ENCODE data around the gene CHGA.

Gene CHGA

GRCh38 chr14:92942976-92943710 is 20.2 kb downstream of the CHGA start:
- no peak for DNase-seq (ENCODE audit: low read depth in 2 of 2, low spot score in 1 of 2)

DNA sequence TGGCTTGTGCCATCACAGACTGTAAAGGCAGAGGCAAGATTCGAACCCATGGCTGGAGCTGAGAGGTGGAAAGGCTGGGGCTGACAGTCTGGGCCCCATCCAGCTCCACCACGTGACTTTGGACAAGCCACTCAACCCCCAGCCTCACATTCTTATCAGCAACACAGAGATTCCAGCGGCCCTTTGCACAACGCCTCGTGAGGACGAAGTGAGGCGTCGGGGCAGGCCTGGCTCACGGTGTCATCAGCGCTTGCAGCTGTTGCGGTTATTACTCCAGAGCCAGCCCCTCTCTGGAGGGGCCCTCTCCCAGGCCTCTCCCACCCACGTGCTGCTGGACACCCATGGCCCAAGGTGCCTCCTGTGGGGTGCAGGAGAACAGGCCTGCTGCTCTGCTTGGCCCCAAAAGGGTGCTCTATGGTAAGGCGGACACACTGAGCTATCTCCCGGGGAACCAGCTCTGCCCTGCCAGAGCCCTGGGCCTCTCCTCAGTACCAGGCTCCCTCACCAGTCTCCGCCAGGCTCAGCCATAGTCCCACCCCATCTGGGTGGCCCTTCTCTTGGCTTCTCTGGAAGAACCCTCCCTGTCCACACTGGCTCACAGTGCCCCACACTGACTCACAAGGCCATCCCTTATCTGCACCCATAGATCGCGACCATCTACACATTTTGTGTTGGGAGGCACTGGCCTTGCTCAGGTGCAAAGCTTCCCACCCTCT is 21.1 kb downstream of the CHGA start:
- DNase-seq (ENCODE audit: low read depth in 2 of 2, low spot score in 1 of 2) = no peak

GRCh38 chr14:92944976-92945375 is 22.0 kb downstream of the CHGA start:
- no peak for DNase-seq (ENCODE audit: low read depth in 2 of 2, low spot score in 1 of 2)

DNA sequence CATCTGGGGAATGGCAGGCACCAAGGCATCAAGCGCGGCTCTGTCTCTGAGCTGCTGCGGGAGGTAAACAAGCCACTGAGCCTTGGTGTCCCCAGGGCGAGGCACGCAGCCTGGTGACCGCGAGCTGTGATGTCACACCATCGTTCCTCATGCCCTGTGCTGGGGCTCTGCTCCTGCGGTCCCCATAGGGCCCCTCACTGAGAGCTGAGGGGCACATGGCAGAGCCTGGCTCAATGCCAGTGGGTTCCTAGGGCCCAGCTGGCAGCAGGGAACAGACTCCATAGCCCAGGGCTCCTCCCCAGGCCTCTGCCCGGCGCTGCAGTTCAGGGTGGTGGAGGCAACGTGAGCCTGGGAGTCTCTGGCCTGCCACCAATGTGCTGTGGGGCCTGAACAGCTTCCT is 22.6 kb downstream of the CHGA start:
- no peak for DNase-seq (ENCODE audit: low read depth in 2 of 2, low spot score in 1 of 2)

- DNase-seq (ENCODE audit: low read depth in 2 of 2, low spot score in 1 of 2) = no peak
Measured at GRCh38 chr14:92945959-92946846, 23.3 kb downstream of the CHGA start.

- no peak for DNase-seq (ENCODE audit: low read depth in 2 of 2, low spot score in 1 of 2)
Measured at GRCh38 chr14:92946847-92947545, 24.0 kb downstream of the CHGA start.

DNA sequence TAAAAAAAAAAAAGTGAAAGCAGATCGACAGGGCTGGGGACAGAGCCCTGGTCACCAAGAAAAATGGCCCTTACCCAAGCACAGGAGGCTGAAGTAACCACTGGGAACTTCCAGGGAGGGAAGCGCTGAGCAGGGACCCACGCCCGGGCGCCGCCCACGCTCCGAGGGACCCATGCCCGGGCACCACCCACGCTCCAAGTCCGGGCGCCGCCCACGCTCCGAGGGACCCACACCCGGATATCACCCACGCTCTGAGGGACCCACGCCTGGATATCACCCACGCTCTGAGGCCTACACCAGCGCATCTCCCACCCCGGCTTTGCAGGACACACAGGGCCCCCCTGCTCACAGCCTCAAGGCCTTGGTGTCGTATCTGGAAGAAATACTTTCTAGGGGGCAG is 25.7 kb downstream of the CHGA start:
- no peak for DNase-seq (ENCODE audit: low read depth in 2 of 2, low spot score in 1 of 2)

- DNase-seq (ENCODE audit: low read depth in 2 of 2, low spot score in 1 of 2) = no peak
Measured at GRCh38 chr14:92949496-92950192, 26.7 kb downstream of the CHGA start.

- no peak for DNase-seq (ENCODE audit: low read depth in 2 of 2, low spot score in 1 of 2)
Measured at GRCh38 chr14:92950193-92950540, 27.2 kb downstream of the CHGA start.

DNA sequence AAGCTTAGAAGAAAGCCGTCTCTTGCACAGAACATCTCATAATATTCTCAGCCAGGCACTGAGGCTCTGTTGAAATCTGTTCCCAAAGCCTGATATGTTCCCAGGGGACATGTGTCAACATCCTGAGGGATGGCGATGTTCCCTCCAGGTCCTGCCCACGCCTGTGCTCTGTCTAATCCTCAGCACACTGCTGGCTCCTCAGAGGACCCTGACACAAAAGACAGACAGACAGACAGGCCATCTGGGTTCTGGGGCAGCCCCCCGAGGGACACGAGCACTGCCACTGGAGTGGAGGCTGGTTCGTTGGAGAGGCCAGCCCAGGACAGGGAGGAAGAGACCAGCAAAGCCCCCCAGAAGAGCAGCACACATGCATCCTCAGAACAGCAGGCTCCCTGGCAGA is 27.8 kb downstream of the CHGA start:
- DNase-seq (ENCODE audit: low read depth in 2 of 2, low spot score in 1 of 2) = no peak

DNA sequence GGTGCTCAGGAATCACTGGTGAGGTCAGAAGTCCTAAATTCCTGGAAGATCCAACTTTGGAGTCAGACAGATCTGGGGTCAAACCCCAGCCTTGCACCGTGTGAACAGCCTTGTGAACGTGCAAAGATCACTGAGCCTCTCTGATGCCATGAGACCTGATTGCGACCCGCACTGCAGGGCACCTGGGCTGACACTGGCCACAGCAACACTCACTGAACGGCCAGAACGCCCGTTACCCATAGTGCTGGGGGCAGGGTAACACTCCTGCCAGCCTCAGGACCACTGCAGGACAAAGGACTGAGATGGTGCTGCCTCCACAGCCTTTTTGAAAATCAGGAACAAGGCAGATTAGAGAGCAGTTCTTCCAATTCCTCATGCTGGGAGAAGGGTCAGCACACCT is 28.3 kb downstream of the CHGA start:
- no peak for DNase-seq (ENCODE audit: low read depth in 2 of 2, low spot score in 1 of 2)

- peak; percentile 61 to 64 for DNase-seq (ENCODE audit: low read depth in 2 of 2, low spot score in 1 of 2)
Measured at GRCh38 chr14:92951912-92952471, 29.0 kb downstream of the CHGA start.

DNA sequence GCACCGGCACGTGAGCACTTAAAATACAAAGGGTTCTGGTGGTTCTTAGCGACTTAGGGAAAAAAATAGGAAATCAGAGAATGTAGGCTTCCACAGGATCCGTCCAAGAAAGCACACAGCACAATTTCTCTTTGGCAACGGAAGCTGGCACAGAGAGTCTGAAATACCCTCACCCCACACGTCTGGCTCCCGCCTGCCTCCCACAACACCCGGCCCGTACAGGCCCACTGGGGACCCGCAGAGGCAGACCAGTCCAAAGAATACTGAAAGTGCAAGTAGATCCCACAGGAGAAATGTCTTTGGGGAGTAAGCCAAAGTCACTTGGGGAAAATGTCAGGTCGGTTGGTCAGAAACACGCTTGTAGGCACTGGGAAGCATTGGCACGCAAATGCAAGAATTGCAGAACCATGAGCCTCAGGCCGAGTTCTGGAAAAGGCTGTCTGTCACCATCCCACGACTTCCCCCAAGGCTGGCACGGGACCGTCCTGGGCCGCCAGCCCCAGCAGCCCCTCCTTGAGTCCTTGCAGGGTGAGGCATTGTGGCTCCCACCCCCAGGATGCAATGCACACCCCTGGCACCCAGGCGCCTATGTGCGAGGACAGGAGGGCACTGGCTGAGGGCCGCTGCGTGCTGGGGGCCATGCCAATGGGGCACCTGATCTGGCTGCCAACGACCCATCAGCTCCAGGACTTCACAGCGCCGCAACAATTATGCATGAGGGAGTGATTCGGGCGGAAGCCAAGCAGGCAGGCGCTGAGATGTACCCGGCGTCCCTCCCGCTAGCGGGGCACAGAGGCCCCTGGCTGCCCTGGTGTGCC is 29.7 kb downstream of the CHGA start:
- DNase-seq (ENCODE audit: low read depth in 2 of 2, low spot score in 1 of 2) = no peak

GRCh38 chr14:92953526-92953925 is 30.6 kb downstream of the CHGA start:
- DNase-seq (ENCODE audit: low read depth in 2 of 2, low spot score in 1 of 2) = no peak

DNA sequence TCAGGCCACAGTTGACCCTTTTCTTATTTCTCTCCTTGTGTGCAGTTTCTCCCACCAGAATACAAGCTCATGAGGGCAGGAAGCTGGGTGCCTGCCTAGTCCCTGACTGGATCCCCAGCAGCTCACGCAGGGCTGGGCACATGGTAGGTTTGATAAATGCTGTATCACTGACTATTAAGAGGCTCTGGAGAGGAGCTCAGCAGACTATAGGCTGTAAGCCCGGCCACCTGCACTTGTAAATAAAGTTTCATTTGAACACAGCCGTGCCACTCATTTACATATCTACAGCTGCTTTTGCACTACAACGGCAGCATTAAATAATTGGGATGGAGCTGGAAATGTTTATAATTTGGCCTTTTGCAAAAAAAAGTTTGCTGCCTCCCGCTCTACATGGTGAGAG is 32.0 kb downstream of the CHGA start:
- no peak for DNase-seq (ENCODE audit: low read depth in 2 of 2, low spot score in 1 of 2)

- DNase-seq (ENCODE audit: low read depth in 2 of 2, low spot score in 1 of 2) = no peak
Measured at GRCh38 chr14:92955381-92955780, 32.4 kb downstream of the CHGA start.

GRCh38 chr14:92956961-92957360 is 34.0 kb downstream of the CHGA start:
- DNase-seq (ENCODE audit: low read depth in 2 of 2, low spot score in 1 of 2) = no peak

- DNase-seq (ENCODE audit: low read depth in 2 of 2, low spot score in 1 of 2) = no peak
Measured at GRCh38 chr14:92958373-92959188, 35.6 kb downstream of the CHGA start.

DNA sequence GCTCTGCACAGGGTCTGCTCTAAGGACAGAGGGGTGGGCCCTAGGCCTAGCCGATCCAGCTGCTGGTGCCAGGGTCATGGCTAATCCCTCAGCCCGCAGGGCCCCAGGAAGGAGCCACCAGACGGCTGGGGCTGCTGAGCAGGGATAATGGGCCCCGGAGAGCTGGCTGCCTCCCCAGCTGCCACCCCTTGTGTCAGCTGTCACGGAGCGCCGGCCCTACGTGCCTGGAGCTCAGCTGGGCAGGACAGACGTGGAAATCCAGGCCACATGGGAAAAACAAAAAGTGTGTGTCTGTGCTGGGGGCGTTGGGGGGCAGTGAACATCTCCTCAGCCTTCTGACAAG is 36.2 kb downstream of the CHGA start:
- DNase-seq (ENCODE audit: low read depth in 2 of 2, low spot score in 1 of 2) = no peak
